Fibroblast of the aortic adventitia (primary cell): ENCODE results near the gene EHD4. TPM values are rescaled to one million over a fixed set of nuclear protein-coding genes. Genes with fewer than 3 reads are reported as not detected.

Experiments
- DNase-seq: peaks from one replicate; pipeline ENCODE4 v3.0.0-alpha.2; 2010; ENCODE audit warnings: low read depth
- H3K4me3 ChIP-seq: 2 replicates; pipeline ENCODE4 v1.5.1; 2011; ENCODE audit warnings: low read depth, mild to moderate bottlenecking, control low read depth, low read length, moderate library complexity
- CTCF ChIP-seq: IDR thresholded peaks from 2 replicates; pipeline ENCODE4 v1.5.1; 2011; ENCODE audit warnings: mild to moderate bottlenecking, low read length, control low read depth, inconsistent platforms; ENCODE audit not compliant: insufficient read depth
- total RNA-seq: library from RNA; depleted of rRNA; stranded (reverse); fragments of >200 nt; gene quantifications from 2 replicates; pipeline ENCODE4 v1.2.3, GENCODE V29; 2012; ENCODE audit warnings: low replicate concordance

EHD4 gene
- total RNA-seq, 1 donor: 10.8 TPM

DNA sequence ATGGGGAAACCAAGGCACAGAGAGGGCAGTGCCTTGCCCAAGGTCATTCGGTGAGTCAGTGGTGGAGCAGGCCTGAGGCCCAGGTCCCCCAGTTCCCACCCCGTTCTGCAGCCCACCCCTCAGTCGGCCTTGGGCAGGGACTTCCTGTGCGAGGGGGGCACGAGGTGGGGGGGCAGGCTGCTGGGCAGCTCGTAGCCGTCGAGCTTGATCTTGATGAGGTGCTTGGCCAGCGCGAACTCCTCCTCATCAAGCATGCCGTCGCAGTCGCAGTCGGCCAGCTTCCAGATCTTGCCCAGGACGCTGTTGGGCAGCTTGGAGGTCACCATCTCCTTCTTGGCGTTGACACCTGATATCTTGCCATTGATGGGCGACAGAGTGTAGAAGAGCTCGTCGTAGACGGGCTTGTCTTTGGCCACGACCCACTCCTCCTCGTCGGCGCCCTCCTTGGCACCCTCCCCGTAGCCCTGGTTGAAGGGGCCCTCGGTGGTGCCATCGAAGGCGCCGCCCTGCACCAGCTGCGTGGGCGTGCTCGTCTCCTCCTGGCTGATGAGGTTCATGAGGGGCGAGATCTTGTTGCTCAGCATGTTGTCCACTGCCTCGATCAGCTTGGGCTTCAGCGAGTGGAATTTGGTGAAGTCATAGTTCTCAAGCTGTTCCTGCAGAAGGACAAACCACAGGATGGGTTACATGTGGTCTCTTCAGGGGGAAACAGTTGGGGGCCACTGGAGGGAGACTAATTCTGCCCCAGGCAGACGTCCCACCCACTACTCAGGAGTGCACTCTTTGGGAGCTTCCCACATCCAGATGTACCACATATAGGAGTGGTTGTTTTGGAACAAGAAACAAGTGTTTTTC is 71.6 kb downstream of the EHD4 start:
- no peak overlapping the region for H3K4me3 ChIP-seq
- TF ChIP-seq CTCF: no peak
- no peak for DNase-seq

DNA sequence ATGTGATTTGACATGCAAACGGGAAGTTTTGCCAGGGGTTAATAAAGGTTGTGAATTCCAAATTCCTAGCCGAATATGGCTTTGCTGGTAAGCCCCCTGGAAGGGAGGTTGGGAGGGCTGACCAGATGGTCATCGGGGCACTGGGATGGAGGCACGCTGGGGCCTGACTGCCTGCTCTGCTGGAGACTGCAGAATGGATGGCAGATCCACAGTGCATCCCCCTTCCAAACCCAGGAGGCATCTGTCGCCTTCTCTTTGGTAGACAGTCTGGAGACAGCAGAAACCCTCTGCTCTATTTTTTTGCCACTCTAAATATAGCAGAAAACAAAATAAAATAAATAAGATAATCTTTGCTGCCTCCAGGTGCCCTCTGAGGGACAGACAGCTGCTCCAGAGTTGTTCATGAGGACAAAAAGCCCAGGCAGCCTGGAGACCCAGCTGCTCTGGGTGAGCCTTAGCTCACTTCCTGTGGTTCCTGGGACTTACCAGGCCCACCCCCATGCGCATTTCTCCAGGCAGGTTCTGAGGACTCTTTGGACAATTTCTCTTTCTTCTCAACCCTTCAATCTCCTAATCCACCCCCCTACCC is 72.4 kb downstream of the EHD4 start:
- no peak for DNase-seq
- TF ChIP-seq CTCF: no peak
- H3K4me3 ChIP-seq: no peak overlapping the region

GRCh38 chr15:41897363-41897799 is 75.0 kb downstream of the EHD4 start:
- TF ChIP-seq CTCF: no peak
- H3K4me3 ChIP-seq: no peak overlapping the region
- no peak for DNase-seq

GRCh38 chr15:41896566-41896965 is 75.8 kb downstream of the EHD4 start:
- no peak for DNase-seq
- no peak for TF ChIP-seq CTCF
- no peak overlapping the region for H3K4me3 ChIP-seq

GRCh38 chr15:41895957-41896356 is 76.4 kb downstream of the EHD4 start:
- H3K4me3 ChIP-seq: no peak overlapping the region
- no peak for TF ChIP-seq CTCF
- DNase-seq: no peak

DNA sequence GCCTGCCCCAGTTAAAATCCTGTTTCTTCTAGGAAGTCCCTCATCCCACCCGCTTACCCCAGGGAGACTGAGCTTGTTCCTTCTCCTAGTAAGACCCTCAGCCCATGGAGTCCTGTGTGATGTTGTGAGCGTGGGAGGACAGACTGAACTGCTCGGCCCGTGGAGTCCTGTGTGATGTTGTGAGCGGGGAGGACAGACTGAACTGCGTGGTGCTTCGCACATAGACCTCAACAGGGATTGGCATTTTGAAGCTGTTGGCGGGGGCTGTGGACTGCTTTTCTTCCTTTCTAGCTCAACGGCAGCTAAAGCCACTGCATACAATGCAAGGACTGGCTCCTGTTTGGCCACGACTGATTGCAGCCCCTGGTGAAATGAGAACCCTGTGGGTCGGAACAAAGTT is 76.9 kb downstream of the EHD4 start:
- no peak for TF ChIP-seq CTCF
- no peak overlapping the region for H3K4me3 ChIP-seq
- no peak for DNase-seq
